ENCODE results near the gene PLCH2. TPM values are rescaled to one million over a fixed set of nuclear protein-coding genes. Genes with fewer than 3 reads are reported as not detected.

The PLCH2 gene
- total and polyA plus RNA-seq, 2 of the 13 experiments (the other 11 are each of a cell fraction or from before 2014, with no cell fraction given), result 0.15 to 0.67 TPM

DNA sequence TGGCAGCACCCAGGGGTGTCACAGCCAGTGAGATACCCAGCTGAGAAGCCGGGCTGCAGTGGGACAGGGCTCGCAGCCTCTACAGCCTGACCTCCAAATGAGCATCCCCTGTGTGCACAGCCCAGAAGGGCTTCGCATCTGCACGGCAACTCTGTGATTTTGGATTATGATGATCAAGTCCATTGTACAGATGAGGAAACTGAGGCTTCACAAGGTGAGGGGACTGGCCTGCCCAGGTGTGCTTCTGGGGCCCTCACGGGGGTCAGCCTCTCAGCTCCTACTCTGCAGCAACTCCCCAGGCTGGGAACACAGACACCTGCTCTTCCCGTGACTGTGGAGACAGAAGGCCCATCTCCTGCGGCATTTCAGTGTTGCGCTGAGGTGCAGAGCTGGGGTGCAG is 62.8 kb downstream of the PLCH2 start:
- 60% methylated on average over 1 of the region's 8 CpGs for WGBS (ENCODE audit: low lambda C conversion rate)

More for the DNA sequence above, 62.8 kb downstream of the PLCH2 start:
- no peak for ATAC-seq
- H3K4me1 ChIP-seq (ENCODE audit: insufficient read depth, low read length), result peaks cover 29% of the 10 kb centered on the region
- in situ Hi-C loops (cut with HindIII; ENCODE audit: extremely low pct_ligation_motif_present, low pct_unique_long_range_greater_than_20kb) (no loop called here), intact Hi-C loops (cut with micrococcal nuclease; ENCODE audit: unreplicated experiment) (no loop called here)
- ChIA-PET CTCF (ENCODE audit: low intra/inter-chr PET ratio, low total read pairs) (interaction anchor here (1.3 kb wide), 1 partner anchor 10 kb away, joined by 3 read pairs; no protein-coding TSS in a partner anchor), POLR2A (interaction anchor here (1.1 kb wide), 1 partner anchor 13 kb away, joined by 4 read pairs; the partner anchor contains the start of gene PANK4)
- H3K36me3 ChIP-seq (replicated peaks in 1 of 2; ENCODE audit: control insufficient read depth in 1 of 2, insufficient read depth in 2 of 2, low read length in 2 of 2), result no peaks in the 10 kb centered on the region
- H3K27ac ChIP-seq (ENCODE audit: extremely low read length, insufficient read depth, low read length), result no peak overlapping the region
- no peak for FAIRE-seq
- no peaks in the 10 kb centered on the region for H3K9me3 ChIP-seq (ENCODE audit: low read length)
- no TSS peak for BruUV-seq (replicated peaks)
- no peak overlapping the region for H2AFZ ChIP-seq (ENCODE audit: low read length)
- TF ChIP-seq ZNF121 (CRISPR knock-in tag; IDR thresholded peaks at IDR 0.05), result no peak
- peak; percentile 81 for TF ChIP-seq ZNF629 (CRISPR knock-in tag; conservative IDR thresholded peaks at IDR 0.05)
- TF ChIP-seq SIN3B (IDR thresholded peaks at IDR 0.05; ENCODE audit: low read length), result no peak
- TF ChIP-seq, protein P1, sequence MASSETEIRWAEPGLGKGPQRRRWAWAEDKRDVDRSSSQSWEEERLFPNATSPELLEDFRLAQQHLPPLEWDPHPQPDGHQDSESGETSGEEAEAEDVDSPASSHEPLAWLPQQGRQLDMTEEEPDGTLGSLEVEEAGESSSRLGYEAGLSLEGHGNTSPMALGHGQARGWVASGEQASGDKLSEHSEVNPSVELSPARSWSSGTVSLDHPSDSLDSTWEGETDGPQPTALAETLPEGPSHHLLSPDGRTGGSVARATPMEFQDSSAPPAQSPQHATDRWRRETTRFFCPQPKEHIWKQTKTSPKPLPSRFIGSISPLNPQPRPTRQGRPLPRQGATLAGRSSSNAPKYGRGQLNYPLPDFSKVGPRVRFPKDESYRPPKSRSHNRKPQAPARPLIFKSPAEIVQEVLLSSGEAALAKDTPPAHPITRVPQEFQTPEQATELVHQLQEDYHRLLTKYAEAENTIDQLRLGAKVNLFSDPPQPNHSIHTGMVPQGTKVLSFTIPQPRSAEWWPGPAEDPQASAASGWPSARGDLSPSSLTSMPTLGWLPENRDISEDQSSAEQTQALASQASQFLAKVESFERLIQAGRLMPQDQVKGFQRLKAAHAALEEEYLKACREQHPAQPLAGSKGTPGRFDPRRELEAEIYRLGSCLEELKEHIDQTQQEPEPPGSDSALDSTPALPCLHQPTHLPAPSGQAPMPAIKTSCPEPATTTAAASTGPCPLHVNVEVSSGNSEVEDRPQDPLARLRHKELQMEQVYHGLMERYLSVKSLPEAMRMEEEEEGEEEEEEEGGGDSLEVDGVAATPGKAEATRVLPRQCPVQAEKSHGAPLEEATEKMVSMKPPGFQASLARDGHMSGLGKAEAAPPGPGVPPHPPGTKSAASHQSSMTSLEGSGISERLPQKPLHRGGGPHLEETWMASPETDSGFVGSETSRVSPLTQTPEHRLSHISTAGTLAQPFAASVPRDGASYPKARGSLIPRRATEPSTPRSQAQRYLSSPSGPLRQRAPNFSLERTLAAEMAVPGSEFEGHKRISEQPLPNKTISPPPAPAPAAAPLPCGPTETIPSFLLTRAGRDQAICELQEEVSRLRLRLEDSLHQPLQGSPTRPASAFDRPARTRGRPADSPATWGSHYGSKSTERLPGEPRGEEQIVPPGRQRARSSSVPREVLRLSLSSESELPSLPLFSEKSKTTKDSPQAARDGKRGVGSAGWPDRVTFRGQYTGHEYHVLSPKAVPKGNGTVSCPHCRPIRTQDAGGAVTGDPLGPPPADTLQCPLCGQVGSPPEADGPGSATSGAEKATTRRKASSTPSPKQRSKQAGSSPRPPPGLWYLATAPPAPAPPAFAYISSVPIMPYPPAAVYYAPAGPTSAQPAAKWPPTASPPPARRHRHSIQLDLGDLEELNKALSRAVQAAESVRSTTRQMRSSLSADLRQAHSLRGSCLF (CRISPR knock-in tag; IDR thresholded peaks at IDR 0.05; ENCODE audit: borderline replicate concordance), result no peak
- TF ChIP-seq ZNF335 (CRISPR knock-in tag; IDR thresholded peaks at IDR 0.05), result no peak
- no peaks in the 10 kb centered on the region for H3K79me2 ChIP-seq (ENCODE audit: insufficient read depth, low read length)
- H3K4me3 ChIP-seq (replicated peaks in 1 of 3; ENCODE audit: insufficient read depth in 1 of 3, low read depth in 2 of 3, low read length in 3 of 3), result no peak overlapping the region
- no peaks in the 10 kb centered on the region for H4K20me1 ChIP-seq (ENCODE audit: insufficient read depth, low read length)
- DNase-seq (ENCODE audit: low spot score), result no peak
- H3K27me3 ChIP-seq (ENCODE audit: control insufficient read depth in 1 of 2, insufficient read depth in 2 of 2, low read length in 2 of 2), result peaks cover 12 to 36% of the 10 kb centered on the region in 2 experiments; a peak in 4 of 5 replicates
- no peak overlapping the region for H3K4me2 ChIP-seq (ENCODE audit: low read depth, low read length)
- H3K9ac ChIP-seq (ENCODE audit: insufficient read depth, low read depth, low read length), result no peak overlapping the region

Data from HepG2 (cell line).